Lower lobe of right lung (tissue), 2 donors: Measurements from ENCODE around the gene TNNC1. TPM values are rescaled to one million over a fixed set of nuclear protein-coding genes. Genes with fewer than 3 reads are reported as not detected.

ENCODE experiments used
- ATAC-seq, 2 donors: fragments of 200-7000 bp; cut with Tn5 transposase; one replicate each; pipeline ENCODE4 v1.9.1; 2020 to 2022; ENCODE audit warnings: mild to moderate bottlenecking in 2 of 2, moderate library complexity in 2 of 2
- DNase-seq: peaks from one replicate; pipeline ENCODE4 v3.0.0-alpha.2; 2020
- H3K27ac ChIP-seq: fragments of 200-600 bp; one replicate; pipeline ENCODE4 v1.8.0; 2022
- H3K27me3 ChIP-seq: fragments of 200-600 bp; one replicate; pipeline ENCODE4 v1.8.0; 2022; ENCODE audit warnings: low read depth
- H3K36me3 ChIP-seq: fragments of 200-600 bp; one replicate; pipeline ENCODE4 v1.8.0; 2022; ENCODE audit warnings: mild to moderate bottlenecking
- H3K4me1 ChIP-seq: fragments of 200-600 bp; one replicate; pipeline ENCODE4 v1.8.0; 2022
- H3K4me3 ChIP-seq: fragments of 200-600 bp; one replicate; pipeline ENCODE4 v1.8.0; 2022; ENCODE audit warnings: mild to moderate bottlenecking
- H3K9me3 ChIP-seq: fragments of 200-600 bp; one replicate; pipeline ENCODE4 v1.8.0; 2022
- intact Hi-C: fragments of 100-400 bp; cut with DNase I; formaldehyde crosslinking; loops from one replicate; pipeline ENCODE4 v1.11.0; 2022
- total RNA-seq: library from RNA; stranded (reverse); fragmentation: NEBNext Ultra II Directional; extraction: Animal tissue kit (Norgen Biotek cat#: 25700); gene quantifications from one replicate; pipeline ENCODE4 v1.2.1, GENCODE V29; 2021
- TF ChIP-seq, protein P1 (sequence below): fragments of 200-600 bp; IDR thresholded peaks from one replicate; pipeline ENCODE4 v1.8.0; 2022; ENCODE audit warnings: antibody characterized with exemption, mild to moderate bottlenecking
- donor health status: DM: no; HTN: yes; CAD: no; lungs with severe emphysema.

Gene TNNC1
- total RNA-seq, 1 donor from 2014 or later: 44.0 TPM

DNA sequence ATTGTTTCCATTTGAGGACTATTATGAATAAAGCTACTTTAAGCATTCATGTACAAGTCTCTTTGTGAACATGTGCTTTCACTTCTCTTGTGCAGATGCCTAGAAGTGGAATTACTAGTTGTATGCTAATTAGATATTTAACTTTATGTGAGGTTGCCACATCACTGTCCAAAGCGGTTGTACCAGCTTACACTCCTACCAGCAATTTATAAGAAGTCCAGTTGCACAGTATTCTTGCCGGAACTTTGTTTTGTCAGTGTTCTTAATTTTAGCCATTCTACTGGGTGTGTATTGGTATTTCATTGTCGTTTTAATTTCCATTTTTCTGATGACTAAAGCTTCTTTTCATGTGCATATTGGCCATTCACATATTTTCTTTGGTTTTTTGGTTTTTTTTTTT, 38.0 kb downstream of the TNNC1 start:
- no peak overlapping the region for H3K4me3 ChIP-seq
- peaks cover 26% of the 10 kb centered on the region for H3K4me1 ChIP-seq
- intact Hi-C loops: no loop called here
- ATAC-seq (no peak), DNase-seq (no peak)
- H3K27ac ChIP-seq: no peak overlapping the region
- TF ChIP-seq, protein P1, sequence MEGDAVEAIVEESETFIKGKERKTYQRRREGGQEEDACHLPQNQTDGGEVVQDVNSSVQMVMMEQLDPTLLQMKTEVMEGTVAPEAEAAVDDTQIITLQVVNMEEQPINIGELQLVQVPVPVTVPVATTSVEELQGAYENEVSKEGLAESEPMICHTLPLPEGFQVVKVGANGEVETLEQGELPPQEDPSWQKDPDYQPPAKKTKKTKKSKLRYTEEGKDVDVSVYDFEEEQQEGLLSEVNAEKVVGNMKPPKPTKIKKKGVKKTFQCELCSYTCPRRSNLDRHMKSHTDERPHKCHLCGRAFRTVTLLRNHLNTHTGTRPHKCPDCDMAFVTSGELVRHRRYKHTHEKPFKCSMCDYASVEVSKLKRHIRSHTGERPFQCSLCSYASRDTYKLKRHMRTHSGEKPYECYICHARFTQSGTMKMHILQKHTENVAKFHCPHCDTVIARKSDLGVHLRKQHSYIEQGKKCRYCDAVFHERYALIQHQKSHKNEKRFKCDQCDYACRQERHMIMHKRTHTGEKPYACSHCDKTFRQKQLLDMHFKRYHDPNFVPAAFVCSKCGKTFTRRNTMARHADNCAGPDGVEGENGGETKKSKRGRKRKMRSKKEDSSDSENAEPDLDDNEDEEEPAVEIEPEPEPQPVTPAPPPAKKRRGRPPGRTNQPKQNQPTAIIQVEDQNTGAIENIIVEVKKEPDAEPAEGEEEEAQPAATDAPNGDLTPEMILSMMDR: no peak
- no peaks in the 10 kb centered on the region for H3K9me3 ChIP-seq
- peaks cover 7% of the 10 kb centered on the region for H3K36me3 ChIP-seq
- H3K27me3 ChIP-seq: no peaks in the 10 kb centered on the region

DNA sequence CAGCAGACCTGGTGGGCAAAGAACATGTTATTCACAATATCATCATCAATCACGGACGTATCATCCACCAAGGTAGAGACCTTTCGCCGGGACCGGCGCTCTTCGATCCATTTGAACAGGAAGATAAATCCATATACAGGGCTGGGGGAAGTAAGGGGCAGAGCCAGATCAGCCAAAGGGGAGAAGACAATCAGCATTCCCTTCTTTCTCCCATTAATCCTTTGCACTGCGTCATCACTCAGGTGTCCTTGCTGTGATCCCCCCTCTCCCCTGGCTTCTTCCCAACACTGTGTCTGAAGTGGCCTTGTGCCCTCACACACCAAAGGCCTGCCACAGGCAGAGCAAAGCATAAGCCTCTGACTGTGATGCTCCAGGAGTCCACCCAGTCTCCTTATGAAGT, 45.4 kb downstream of the TNNC1 start:
- intact Hi-C loops: no loop called here
- TF ChIP-seq, protein P1: no peak
- DNase-seq (no peak), ATAC-seq (no peak)
- H3K9me3 ChIP-seq: no peaks in the 10 kb centered on the region
- peaks cover 44% of the 10 kb centered on the region for H3K4me1 ChIP-seq
- H3K27me3 ChIP-seq: no peaks in the 10 kb centered on the region
- H3K36me3 ChIP-seq: peaks cover 53% of the 10 kb centered on the region
- no peak overlapping the region for H3K27ac ChIP-seq
- H3K4me3 ChIP-seq: peak overlapping the region; percentile 98

DNA sequence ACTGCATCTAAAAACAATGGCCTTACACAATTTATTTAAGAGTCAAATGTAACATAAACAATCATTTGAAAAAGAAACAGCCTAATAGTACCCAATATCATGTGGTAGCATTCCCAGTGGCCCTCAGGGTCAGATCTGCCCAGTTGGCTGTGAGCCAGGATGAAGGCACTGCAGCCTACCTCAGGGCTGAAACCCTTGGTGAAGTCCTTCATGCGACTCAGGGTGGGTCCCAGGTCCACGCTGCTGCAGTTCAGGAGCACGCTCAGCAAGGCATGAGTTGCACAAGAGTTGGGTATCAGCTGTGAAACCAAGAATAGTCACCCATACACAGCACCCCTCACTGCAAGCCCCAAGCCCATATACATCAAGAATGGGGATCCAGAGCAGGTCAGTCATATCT, 46.1 kb downstream of the TNNC1 start:
- intact Hi-C loops: no loop called here

DNA sequence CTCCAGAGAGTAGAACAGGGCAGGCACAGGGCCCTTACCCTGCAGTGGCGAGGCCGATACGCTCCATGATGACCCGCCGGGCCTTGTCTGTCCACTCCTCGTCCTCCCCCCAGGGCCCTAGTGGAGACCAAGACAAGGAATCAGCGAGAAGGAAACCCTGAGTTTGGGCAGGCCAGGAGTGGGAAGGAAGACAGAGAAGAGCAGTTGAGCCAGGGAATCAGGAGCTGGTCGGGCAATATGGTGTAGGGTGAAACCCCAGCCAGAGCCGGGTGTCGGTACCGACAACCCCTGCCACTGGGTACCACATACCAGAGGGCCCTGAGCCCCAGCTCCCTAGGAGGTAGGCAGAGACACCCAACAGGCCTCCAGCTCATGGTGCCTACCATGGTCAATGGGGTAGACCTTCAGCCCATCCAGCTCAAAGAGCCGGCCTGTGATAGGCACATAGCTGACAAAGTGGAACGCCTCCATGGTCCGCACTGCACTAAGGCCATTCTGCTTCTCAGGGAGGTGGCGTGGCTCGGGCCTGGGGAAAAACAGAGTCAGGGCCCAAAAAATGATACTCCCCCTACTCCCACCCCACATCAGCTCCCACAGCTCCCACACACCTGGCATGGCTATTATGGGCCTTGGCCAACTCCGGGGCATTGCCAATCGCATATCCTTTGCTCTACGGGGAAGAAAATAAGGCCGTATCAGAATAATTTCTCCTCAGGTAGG, 46.9 kb downstream of the TNNC1 start:
- H3K4me1 ChIP-seq: peaks cover 29% of the 10 kb centered on the region
- TF ChIP-seq, protein P1: no peak
- no peaks in the 10 kb centered on the region for H3K9me3 ChIP-seq
- DNase-seq: no peak
- no peaks in the 10 kb centered on the region for H3K27me3 ChIP-seq
- peaks cover 68% of the 10 kb centered on the region for H3K36me3 ChIP-seq
- intact Hi-C loops: no loop called here
- no peak overlapping the region for H3K27ac ChIP-seq
- H3K4me3 ChIP-seq: no peak overlapping the region
- ATAC-seq: no peak

More for the DNA sequence above, 46.1 kb downstream of the TNNC1 start:
- Histone ChIP-seq H3K4me1 (peaks cover 38% of the 10 kb centered on the region), H3K4me3 (no peak overlapping the region), H3K9me3 (no peaks in the 10 kb centered on the region), H3K36me3 (peaks cover 60% of the 10 kb centered on the region), H3K27me3 (no peaks in the 10 kb centered on the region), H3K27ac (no peak overlapping the region)
- DNase-seq (no peak), ATAC-seq (no peak)
- TF ChIP-seq, protein P1: no peak

DNA sequence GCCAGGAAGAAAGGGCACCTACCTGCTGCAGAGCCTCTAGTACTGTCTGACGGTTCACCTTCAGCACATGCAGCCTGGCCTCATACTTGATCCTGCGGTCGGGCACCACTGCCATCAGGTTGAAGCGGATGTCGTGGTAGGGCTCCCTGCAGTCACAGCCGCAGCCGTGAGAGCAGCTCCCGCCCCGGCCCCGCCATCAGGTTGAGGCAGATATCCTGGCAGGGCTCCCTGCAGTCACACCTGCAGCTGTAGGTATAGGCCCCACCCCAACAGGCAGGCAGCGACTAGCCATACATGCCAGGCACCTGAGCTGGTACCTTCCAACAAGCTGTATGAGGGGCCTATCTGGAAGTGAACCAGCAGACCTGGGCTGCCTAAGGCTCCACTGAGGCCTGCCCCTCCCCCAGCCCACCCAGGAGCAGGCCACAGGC, 47.6 kb downstream of the TNNC1 start:
- TF ChIP-seq, protein P1: no peak
- Histone ChIP-seq H3K27me3 (no peaks in the 10 kb centered on the region), H3K4me3 (no peak overlapping the region), H3K9me3 (no peaks in the 10 kb centered on the region), H3K4me1 (peaks cover 22% of the 10 kb centered on the region), H3K27ac (no peak overlapping the region), H3K36me3 (peaks cover 75% of the 10 kb centered on the region)
- intact Hi-C loops: no loop called here
- DNase-seq (peak; percentile 44), ATAC-seq (no peak)
